ENCODE data around the gene UPK3A. TPM values are rescaled to one million over a fixed set of nuclear protein-coding genes. Genes with fewer than 3 reads are reported as not detected.

Gene UPK3A
- total and polyA plus RNA-seq, 2 of the 13 experiments (the other 11 are each of a cell fraction or from before 2014, with no cell fraction given), result 10.5 to 13.8 TPM

DNA sequence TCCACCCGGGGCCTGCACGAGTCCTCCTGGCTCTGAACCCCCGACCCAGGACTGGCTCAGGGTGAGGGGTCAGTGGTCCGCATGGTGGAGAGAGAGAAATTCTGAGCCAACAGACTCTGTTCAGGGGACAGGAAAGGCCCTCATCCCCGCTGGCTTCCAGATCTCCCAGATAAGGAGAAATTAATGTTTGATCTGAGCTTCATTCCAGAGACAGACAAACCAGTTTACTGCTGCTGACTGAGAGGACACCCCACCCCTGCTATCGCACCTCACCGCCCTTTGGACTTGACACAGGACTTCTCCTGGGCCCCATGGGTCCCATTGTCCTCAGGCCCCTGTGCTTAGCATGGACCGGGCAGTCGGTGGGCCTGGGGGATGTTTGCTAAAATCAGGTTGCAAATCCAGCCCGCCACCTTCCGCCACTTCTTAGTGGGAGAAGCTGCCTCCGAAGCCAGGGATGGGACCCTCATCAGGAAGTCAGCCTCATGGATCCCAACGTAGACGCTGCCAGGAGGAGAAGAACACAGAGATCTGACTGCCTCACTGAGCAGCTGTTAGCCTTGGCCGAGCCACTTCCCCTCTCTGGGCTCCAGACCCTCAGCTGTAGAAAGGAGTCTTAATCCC is 11.2 kb upstream of the UPK3A start (continued):
- TF ChIP-seq, protein P1, sequence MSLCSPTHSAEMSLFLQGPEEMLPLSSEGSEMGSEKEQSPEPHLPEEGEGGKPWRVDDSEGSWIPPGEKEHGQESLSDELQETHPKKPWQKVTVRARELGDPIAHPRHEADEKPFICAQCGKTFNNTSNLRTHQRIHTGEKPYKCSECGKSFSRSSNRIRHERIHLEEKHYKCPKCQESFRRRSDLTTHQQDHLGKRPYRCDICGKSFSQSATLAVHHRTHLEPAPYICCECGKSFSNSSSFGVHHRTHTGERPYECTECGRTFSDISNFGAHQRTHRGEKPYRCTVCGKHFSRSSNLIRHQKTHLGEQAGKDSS (CRISPR knock-in tag; IDR thresholded peaks at IDR 0.05; ENCODE audit: borderline replicate concordance, low read depth), result no peak; the same call in 1 of the 2 replicates
- peak; percentile 53; the same call in 1 of the 2 replicates for TF ChIP-seq KDM2A (CRISPR knock-in tag; IDR thresholded peaks at IDR 0.05; ENCODE audit: borderline replicate concordance, low read depth)
- peak; percentile 59; the same call in 1 of the 2 replicates for TF ChIP-seq ZNF776 (CRISPR knock-in tag; IDR thresholded peaks at IDR 0.05)
- TF ChIP-seq CEBPG (CRISPR knock-in tag; IDR thresholded peaks at IDR 0.05), result peak; percentile 48; the same call in 1 of the 2 replicates
- TF ChIP-seq, protein P2, sequence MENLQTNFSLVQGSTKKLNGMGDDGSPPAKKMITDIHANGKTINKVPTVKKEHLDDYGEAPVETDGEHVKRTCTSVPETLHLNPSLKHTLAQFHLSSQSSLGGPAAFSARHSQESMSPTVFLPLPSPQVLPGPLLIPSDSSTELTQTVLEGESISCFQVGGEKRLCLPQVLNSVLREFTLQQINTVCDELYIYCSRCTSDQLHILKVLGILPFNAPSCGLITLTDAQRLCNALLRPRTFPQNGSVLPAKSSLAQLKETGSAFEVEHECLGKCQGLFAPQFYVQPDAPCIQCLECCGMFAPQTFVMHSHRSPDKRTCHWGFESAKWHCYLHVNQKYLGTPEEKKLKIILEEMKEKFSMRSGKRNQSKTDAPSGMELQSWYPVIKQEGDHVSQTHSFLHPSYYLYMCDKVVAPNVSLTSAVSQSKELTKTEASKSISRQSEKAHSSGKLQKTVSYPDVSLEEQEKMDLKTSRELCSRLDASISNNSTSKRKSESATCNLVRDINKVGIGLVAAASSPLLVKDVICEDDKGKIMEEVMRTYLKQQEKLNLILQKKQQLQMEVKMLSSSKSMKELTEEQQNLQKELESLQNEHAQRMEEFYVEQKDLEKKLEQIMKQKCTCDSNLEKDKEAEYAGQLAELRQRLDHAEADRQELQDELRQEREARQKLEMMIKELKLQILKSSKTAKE (CRISPR knock-in tag; IDR thresholded peaks at IDR 0.05; ENCODE audit: borderline replicate concordance), result peak; percentile 89
- TF ChIP-seq, protein P3, sequence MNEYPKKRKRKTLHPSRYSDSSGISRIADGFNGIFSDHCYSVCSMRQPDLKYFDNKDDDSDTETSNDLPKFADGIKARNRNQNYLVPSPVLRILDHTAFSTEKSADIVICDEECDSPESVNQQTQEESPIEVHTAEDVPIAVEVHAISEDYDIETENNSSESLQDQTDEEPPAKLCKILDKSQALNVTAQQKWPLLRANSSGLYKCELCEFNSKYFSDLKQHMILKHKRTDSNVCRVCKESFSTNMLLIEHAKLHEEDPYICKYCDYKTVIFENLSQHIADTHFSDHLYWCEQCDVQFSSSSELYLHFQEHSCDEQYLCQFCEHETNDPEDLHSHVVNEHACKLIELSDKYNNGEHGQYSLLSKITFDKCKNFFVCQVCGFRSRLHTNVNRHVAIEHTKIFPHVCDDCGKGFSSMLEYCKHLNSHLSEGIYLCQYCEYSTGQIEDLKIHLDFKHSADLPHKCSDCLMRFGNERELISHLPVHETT (CRISPR knock-in tag; conservative IDR thresholded peaks at IDR 0.05), result 0 out of 2 replicates have a peak, but pooled peaks have one; percentile 36
- TF ChIP-seq TOE1 (CRISPR knock-in tag; IDR thresholded peaks at IDR 0.05), result no peak
- TF ChIP-seq, protein P4, sequence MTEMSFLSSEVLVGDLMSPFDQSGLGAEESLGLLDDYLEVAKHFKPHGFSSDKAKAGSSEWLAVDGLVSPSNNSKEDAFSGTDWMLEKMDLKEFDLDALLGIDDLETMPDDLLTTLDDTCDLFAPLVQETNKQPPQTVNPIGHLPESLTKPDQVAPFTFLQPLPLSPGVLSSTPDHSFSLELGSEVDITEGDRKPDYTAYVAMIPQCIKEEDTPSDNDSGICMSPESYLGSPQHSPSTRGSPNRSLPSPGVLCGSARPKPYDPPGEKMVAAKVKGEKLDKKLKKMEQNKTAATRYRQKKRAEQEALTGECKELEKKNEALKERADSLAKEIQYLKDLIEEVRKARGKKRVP (CRISPR knock-in tag; IDR thresholded peaks at IDR 0.05), result no peak
- peak; percentile 63 for TF ChIP-seq GATAD1 (CRISPR knock-in tag; IDR thresholded peaks at IDR 0.05)
- TF ChIP-seq, protein P5, sequence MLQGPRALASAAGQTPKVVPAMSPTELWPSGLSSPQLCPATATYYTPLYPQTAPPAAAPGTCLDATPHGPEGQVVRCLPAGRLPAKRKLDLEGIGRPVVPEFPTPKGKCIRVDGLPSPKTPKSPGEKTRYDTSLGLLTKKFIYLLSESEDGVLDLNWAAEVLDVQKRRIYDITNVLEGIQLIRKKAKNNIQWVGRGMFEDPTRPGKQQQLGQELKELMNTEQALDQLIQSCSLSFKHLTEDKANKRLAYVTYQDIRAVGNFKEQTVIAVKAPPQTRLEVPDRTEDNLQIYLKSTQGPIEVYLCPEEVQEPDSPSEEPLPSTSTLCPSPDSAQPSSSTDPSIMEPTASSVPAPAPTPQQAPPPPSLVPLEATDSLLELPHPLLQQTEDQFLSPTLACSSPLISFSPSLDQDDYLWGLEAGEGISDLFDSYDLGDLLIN (CRISPR knock-in tag; IDR thresholded peaks at IDR 0.05; ENCODE audit: borderline replicate concordance), result no peak
- TF ChIP-seq, protein P6, sequence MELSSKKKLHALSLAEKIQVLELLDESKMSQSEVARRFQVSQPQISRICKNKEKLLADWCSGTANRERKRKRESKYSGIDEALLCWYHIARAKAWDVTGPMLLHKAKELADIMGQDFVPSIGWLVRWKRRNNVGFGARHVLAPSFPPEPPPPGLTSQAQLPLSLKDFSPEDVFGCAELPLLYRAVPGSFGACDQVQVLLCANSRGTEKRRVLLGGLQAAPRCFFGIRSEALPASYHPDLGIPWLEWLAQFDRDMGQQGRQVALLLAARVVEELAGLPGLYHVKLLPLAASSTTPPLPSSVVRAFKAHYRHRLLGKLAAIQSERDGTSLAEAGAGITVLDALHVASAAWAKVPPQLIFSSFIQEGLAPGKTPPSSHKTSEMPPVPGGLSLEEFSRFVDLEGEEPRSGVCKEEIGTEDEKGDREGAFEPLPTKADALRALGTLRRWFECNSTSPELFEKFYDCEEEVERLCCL (CRISPR knock-in tag; IDR thresholded peaks at IDR 0.05; ENCODE audit: borderline replicate concordance), result no peak
- TF ChIP-seq, protein P7, sequence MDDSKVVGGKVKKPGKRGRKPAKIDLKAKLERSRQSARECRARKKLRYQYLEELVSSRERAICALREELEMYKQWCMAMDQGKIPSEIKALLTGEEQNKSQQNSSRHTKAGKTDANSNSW (CRISPR knock-in tag; IDR thresholded peaks at IDR 0.05; ENCODE audit: borderline replicate concordance), result no peak
- TF ChIP-seq, protein P8, sequence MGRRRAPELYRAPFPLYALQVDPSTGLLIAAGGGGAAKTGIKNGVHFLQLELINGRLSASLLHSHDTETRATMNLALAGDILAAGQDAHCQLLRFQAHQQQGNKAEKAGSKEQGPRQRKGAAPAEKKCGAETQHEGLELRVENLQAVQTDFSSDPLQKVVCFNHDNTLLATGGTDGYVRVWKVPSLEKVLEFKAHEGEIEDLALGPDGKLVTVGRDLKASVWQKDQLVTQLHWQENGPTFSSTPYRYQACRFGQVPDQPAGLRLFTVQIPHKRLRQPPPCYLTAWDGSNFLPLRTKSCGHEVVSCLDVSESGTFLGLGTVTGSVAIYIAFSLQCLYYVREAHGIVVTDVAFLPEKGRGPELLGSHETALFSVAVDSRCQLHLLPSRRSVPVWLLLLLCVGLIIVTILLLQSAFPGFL (CRISPR knock-in tag; IDR thresholded peaks at IDR 0.05), result no peak
- TF ChIP-seq KDM5A (IDR thresholded peaks at IDR 0.05; ENCODE audit: borderline replicate concordance, low read length), result no peak
- TF ChIP-seq MTA1 (CRISPR knock-in tag; IDR thresholded peaks at IDR 0.05; ENCODE audit: borderline replicate concordance), result peak; percentile 98
- TF ChIP-seq MIXL1 (CRISPR knock-in tag; IDR thresholded peaks at IDR 0.05), result peak; percentile 91
- 0 out of 2 replicates have a peak, but pooled peaks have one; percentile 43 for TF ChIP-seq SATB2 (CRISPR knock-in tag; IDR thresholded peaks at IDR 0.05)
- peak; percentile 82 for TF ChIP-seq SAP130 (CRISPR knock-in tag; IDR thresholded peaks at IDR 0.05; ENCODE audit: low read depth)
- peak in 1 of 2 experiments; percentile 81; a peak in 2 of 4 replicates for TF ChIP-seq KLF16 (CRISPR knock-in tag; IDR thresholded peaks at IDR 0.05)
- no peak for TF ChIP-seq U2AF2 (IDR thresholded peaks at IDR 0.05; ENCODE audit: low read depth, low read length)
